NCI-H2107 treated with DMSO at 0.1 percent for 48 hours (cell line): ENCODE results near the gene ADAMTS3.

Experiments used
- DNase-seq: peaks from one replicate; lab custom pipeline; 2025; ENCODE audit not compliant: unreplicated experiment; lab: John Stamatoyannopoulos, UW

Gene ADAMTS3

GRCh38 chr4:72418458-72418857, 150.6 kb downstream of the ADAMTS3 start:
- DNase-seq: peak; percentile 0

GRCh38 chr4:72410158-72410557, 158.9 kb downstream of the ADAMTS3 start:
- DNase-seq: no peak

GRCh38 chr4:72408568-72408967, 160.5 kb downstream of the ADAMTS3 start:
- DNase-seq: no peak

- no peak for DNase-seq
Measured at GRCh38 chr4:72405417-72405816, 163.6 kb downstream of the ADAMTS3 start.

GRCh38 chr4:72397314-72397713, 171.7 kb downstream of the ADAMTS3 start:
- DNase-seq: no peak

- DNase-seq: no peak
Measured at GRCh38 chr4:72394012-72394663, 174.9 kb downstream of the ADAMTS3 start.

- DNase-seq: no peak
Measured at GRCh38 chr4:72391281-72391680, 177.7 kb downstream of the ADAMTS3 start.

GRCh38 chr4:72390409-72390808, 178.6 kb downstream of the ADAMTS3 start:
- DNase-seq: no peak

GRCh38 chr4:72388521-72388920, 180.5 kb downstream of the ADAMTS3 start:
- DNase-seq: no peak

- no peak for DNase-seq
Measured at GRCh38 chr4:72387959-72388358, 181.1 kb downstream of the ADAMTS3 start.

GRCh38 chr4:72383439-72383838, 185.6 kb downstream of the ADAMTS3 start:
- DNase-seq: no peak

- no peak for DNase-seq
Measured at GRCh38 chr4:72378901-72379300, 190.1 kb downstream of the ADAMTS3 start.

GRCh38 chr4:72377491-72378194, 191.4 kb downstream of the ADAMTS3 start:
- DNase-seq: no peak

- no peak for DNase-seq
Measured at GRCh38 chr4:72376901-72377300, 192.1 kb downstream of the ADAMTS3 start.

- DNase-seq: no peak
Measured at GRCh38 chr4:72375073-72375736, 193.8 kb downstream of the ADAMTS3 start.

- no peak for DNase-seq
Measured at GRCh38 chr4:72374159-72374558, 194.9 kb downstream of the ADAMTS3 start.

GRCh38 chr4:72366601-72367000, 202.4 kb downstream of the ADAMTS3 start:
- no peak for DNase-seq

GRCh38 chr4:72365981-72366380, 203.0 kb downstream of the ADAMTS3 start:
- no peak for DNase-seq

- DNase-seq: no peak
Measured at GRCh38 chr4:72365016-72365415, 204.0 kb downstream of the ADAMTS3 start.

GRCh38 chr4:72360075-72360474, 208.9 kb downstream of the ADAMTS3 start:
- DNase-seq: no peak

- DNase-seq: no peak
Measured at GRCh38 chr4:72358483-72358882, 210.5 kb downstream of the ADAMTS3 start.

GRCh38 chr4:72357908-72358307, 211.1 kb downstream of the ADAMTS3 start:
- DNase-seq: no peak
